NCI-H2107 treated with DMSO at 0.1 percent for 48 hours (cell line): ENCODE data around the gene TBL1Y.
"Not testable (repeated sequence)": the region's sequence is repeated elsewhere in the genome, so short reads cannot be mapped to it uniquely, and the experiment has no call there.

ENCODE experiments used
- DNase-seq: peaks from one replicate; lab custom pipeline; 2025; ENCODE audit not compliant: unreplicated experiment; lab: John Stamatoyannopoulos, UW

TBL1Y gene

GRCh38 chrY:7078725-7079124, 168.2 kb downstream of the TBL1Y start:
- DNase-seq = no peak

- DNase-seq = not testable (repeated sequence)
Measured at GRCh38 chrY:7080548-7080947, 170.1 kb downstream of the TBL1Y start.

DNA sequence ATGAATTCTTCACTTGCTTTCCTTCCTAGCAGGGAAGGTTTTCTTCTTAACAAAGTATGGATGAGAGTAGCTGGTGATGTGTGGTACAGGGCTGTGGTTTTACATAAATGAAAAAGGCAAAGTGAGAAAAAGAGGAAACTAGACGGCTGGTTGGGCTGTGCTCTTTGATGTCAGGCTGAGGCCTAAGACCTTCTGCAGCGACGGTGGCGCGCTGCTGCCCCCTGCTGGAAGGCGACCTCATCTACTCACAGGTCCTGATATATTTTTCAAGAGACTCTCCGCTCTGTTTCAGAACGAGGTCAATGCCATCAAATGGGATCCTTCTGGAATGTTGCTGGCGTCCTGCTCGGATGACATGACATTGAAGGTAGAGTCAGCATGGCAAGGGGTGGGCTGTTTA, 175.1 kb downstream of the TBL1Y start:
- DNase-seq = peak; percentile 4

DNA sequence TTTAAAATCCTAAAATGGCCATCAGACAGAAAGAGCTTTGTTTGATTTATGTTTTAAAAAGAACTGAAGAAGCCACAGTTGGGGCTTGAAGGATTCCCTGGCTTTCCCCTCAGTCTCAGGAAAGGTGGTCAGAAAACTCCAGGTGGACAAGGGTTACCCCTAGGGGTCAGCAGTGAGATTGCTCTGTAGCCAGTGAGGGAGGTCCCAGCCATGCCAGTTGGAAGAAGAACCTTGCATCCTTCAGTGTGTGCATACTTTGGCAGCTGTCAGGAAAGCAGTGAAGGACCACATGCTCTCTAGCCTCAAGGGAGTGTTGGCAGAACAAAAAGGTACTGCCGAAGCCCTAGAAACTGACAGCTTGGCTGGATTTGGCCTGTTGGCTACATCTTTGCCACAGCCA, 182.3 kb downstream of the TBL1Y start:
- no peak for DNase-seq

DNA sequence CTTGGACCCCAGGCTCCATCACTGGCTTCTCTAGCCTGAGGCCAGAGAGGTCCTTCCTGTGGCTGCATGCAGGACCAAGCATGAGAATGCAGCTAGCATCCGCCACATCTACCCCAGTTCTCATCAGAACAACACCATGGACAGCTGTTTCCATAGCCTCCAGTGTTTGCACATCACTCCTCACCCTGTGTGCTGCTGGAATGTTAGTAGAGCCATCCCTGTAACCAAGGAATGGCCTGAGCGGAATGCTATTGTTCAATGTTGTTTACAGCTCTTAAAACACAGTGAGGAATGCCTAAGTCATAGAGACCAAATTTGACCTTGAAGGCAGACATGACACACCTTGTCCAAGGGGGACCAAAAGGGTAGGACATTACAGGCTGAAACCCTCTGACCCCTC, 183.9 kb downstream of the TBL1Y start:
- DNase-seq = no peak

GRCh38 chrY:7097021-7097420, 186.5 kb downstream of the TBL1Y start:
- no peak for DNase-seq

DNA sequence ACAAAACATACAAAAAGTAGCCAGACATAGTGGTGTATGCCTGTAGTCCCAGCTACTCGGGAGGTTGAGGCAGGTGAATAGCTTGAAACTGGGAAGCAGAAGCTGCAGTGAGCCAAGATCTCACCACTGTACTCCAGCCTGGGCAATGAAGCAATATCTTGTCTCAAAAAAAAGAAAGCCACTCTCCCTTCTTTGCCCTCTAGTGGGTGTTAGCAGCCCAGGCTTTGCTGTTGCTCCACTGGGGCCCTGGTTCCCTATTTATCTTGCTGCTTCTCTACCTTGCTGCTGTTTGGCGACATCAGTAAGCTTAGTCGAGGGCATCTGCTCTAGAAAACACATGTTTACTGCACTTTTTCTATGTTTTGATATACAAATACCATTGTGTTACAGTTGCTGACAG, 189.2 kb downstream of the TBL1Y start:
- no peak for DNase-seq

GRCh38 chrY:7102680-7103079, 192.2 kb downstream of the TBL1Y start:
- DNase-seq = no peak

DNA sequence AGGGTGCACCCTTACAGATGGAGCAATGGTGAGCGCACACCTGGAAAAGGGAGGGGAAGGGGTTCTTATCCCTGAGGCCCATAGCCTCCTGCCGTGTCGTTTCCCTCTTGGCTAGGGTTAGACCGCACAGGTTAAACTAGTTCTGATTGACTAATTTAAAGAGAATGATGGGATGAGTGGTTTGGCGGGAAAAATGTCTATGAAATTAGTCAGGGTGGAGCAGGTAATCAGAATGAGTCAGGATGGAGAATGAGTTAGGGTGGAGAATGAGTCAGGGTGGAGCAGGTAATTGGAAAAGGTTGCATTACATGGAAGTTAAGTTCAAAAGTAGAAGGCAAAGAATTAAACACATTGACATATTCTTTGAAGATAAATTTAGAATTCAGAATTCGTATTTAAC, 196.7 kb downstream of the TBL1Y start:
- DNase-seq = no peak

DNA sequence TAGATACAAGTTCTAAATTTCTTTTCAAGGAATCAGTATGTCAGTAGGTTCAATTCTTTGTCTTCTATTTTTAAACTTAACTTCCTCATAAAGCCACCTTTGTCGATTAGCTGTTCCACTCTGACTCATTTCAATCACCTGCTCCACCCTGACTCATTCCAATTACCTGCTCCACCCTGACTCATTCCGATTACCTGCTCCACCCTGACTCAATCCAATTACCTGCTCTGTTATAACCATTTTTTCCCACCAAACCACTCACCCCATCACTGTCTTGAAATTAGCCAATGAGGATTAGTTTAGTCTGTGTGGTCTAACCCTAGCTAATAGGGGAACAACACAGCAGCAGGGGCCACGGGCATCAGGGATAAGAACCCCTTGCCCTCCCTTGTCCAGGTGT, 199.6 kb downstream of the TBL1Y start:
- no peak for DNase-seq

GRCh38 chrY:7115871-7116270, 205.4 kb downstream of the TBL1Y start:
- DNase-seq = no peak

DNA sequence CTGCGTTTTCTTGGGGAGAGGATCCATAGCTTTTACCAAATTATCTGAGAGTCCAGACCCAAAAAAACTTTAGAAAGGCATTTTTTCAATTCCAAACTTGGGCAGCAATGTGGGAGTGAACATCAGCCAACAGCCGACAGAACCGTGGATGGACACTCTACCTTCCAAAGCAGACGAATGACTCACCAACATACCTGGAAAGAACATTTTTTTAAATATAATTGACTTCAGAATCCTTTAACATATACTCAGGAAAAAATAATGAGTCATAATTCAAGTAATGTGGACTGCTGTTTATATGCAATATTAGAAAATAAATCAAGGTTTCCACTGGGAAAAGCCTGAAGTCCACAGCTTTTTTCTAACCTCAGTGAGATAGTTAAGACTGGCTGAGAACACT, 211.7 kb downstream of the TBL1Y start:
- no peak for DNase-seq

DNA sequence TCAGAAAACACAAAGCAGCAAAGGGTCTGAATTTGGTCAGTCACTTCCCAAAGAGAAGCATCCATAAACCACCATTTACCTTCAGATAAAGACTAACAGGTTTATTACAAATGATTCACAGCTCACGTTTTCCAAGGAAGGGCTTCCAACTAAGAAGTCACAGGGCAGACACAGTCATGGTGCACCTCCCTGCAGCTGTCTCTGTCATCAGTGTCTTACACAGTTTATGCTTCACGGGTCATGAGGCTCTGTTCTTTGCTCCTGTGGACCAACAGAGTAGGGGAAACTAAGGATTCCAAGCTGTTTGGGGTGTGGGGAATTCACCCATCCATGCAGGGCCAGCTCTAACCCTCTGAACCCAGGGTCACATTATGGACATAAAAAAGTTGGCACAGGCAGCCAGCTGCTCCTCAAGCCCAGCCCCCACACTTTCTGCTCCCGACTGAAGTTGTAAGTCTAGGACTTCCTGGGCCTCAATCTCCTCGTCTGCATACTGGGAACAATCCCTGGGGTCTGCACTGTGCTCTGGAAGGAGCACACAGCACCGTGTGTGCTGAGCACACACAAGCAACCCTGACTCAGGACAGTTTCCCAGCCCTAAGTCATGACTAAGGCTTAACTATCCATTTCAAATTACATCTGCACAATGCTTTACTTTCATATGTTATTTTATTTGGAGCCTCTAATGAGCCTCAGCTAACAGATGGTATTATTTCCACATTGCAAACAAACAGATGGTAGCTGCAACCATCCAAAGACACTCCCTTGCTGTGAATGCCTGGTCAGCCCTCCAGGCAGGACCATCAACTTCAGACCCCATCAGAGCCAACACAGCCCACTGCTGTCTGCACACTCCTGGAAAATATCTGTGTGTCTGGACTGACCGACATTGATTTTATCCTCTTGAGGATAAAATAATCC, 214.9 kb downstream of the TBL1Y start:
- no peak for DNase-seq

- DNase-seq = no peak
Measured at GRCh38 chrY:7128211-7128610, 217.7 kb downstream of the TBL1Y start.
